Trophoblast cell (in vitro differentiated cells and primary cell): ENCODE measurements around the gene NKAIN4.

ENCODE experiments used
- DNase-seq, 2 donors: peaks; one replicate each; pipeline ENCODE4 v3.0.0-alpha.2; 2016
- H2AFZ ChIP-seq: 2 replicates; pipeline ENCODE4 v1.6.1; 2013; ENCODE audit warnings: low read length, moderate library complexity, mild to moderate bottlenecking; ENCODE audit not compliant: insufficient read depth, poor library complexity
- H2AK5ac ChIP-seq: 2 replicates; pipeline ENCODE4 v1.6.1; 2013; ENCODE audit warnings: mild to moderate bottlenecking, low read length
- H2BK120ac ChIP-seq: 2 replicates; pipeline ENCODE4 v1.6.1; 2013; ENCODE audit warnings: low read length, mild to moderate bottlenecking, moderate library complexity; ENCODE audit not compliant: insufficient read depth, poor library complexity
- H2BK12ac ChIP-seq: 2 replicates; pipeline ENCODE4 v1.6.1; 2013; ENCODE audit warnings: mild to moderate bottlenecking, low read length, moderate library complexity
- H2BK5ac ChIP-seq: 2 replicates; pipeline ENCODE4 v1.6.1; 2013; ENCODE audit warnings: low read length, low read depth, moderate library complexity, mild to moderate bottlenecking; ENCODE audit not compliant: poor library complexity
- H3K14ac ChIP-seq: 2 replicates; pipeline ENCODE4 v1.6.1; 2013; ENCODE audit warnings: mild to moderate bottlenecking, low read length
- H3K18ac ChIP-seq: 2 replicates; pipeline ENCODE4 v1.6.1; 2013; ENCODE audit warnings: mild to moderate bottlenecking, low read length
- H3K23ac ChIP-seq: 2 replicates; pipeline ENCODE4 v1.6.1; 2013; ENCODE audit warnings: low read length
- H3K27ac ChIP-seq: 2 replicates; pipeline ENCODE4 v1.5.1; 2013; ENCODE audit warnings: low read depth, mild to moderate bottlenecking, inconsistent platforms, low read length, moderate library complexity
- H3K27me3 ChIP-seq: 2 replicates; pipeline ENCODE4 v1.6.1; 2013; ENCODE audit warnings: inconsistent platforms, mild to moderate bottlenecking, low read length, moderate library complexity; ENCODE audit not compliant: insufficient read depth
- H3K36me3 ChIP-seq, 2 experiments: 1 replicate in 1 of 2; 2 replicates in 1 of 2; pipeline ENCODE4 v1.6.1; 2013; ENCODE audit warnings: low read length in 2 of 2, mild to moderate bottlenecking in 2 of 2, moderate library complexity in 1 of 2; ENCODE audit not compliant: insufficient read depth in 2 of 2, control insufficient read depth in 1 of 2
- H3K4ac ChIP-seq: 2 replicates; pipeline ENCODE4 v1.6.1; 2013; ENCODE audit warnings: low read depth, mild to moderate bottlenecking, low read length, moderate library complexity
- H3K4me1 ChIP-seq, 2 experiments: 1 replicate in 1 of 2; 2 replicates in 1 of 2; pipeline ENCODE4 v1.6.1; 2013; ENCODE audit warnings: low read length in 2 of 2, mild to moderate bottlenecking in 2 of 2, moderate library complexity in 1 of 2; ENCODE audit not compliant: insufficient read depth in 2 of 2, control insufficient read depth in 1 of 2
- H3K4me2 ChIP-seq: 2 replicates; pipeline ENCODE4 v1.6.1; 2013; ENCODE audit warnings: inconsistent platforms, mild to moderate bottlenecking, low read length, moderate library complexity
- H3K4me3 ChIP-seq: 2 replicates; pipeline ENCODE4 v1.5.1; 2013; ENCODE audit warnings: mild to moderate bottlenecking, low read depth, low read length, inconsistent platforms
- H3K79me1 ChIP-seq: one replicate; pipeline ENCODE4 v1.6.1; 2013; ENCODE audit warnings: low read length
- H3K79me2 ChIP-seq: 2 replicates; pipeline ENCODE4 v1.6.1; 2013; ENCODE audit warnings: low read length, mild to moderate bottlenecking; ENCODE audit not compliant: control insufficient read depth, insufficient read depth, poor library complexity
- H3K9ac ChIP-seq: 2 replicates; pipeline ENCODE4 v1.6.1; 2013; ENCODE audit warnings: mild to moderate bottlenecking, low read length
- H3K9me3 ChIP-seq: 2 replicates; pipeline ENCODE4 v1.6.1; 2013; ENCODE audit warnings: low read depth, mild to moderate bottlenecking, control low read depth, inconsistent platforms, low read length; ENCODE audit not compliant: insufficient read depth
- H4K12ac ChIP-seq: 2 replicates; pipeline ENCODE4 v1.6.1; 2013; ENCODE audit warnings: low read depth, mild to moderate bottlenecking, low read length, moderate library complexity
- H4K8ac ChIP-seq: 2 replicates; pipeline ENCODE4 v1.6.1; 2013; ENCODE audit warnings: low read depth, mild to moderate bottlenecking, low read length, moderate library complexity
- H4K91ac ChIP-seq: one replicate; pipeline ENCODE4 v1.6.1; 2013; ENCODE audit warnings: low read depth, mild to moderate bottlenecking, low read length, moderate library complexity
- WGBS: extraction: QIAGEN DNeasy Blood & Tissue Kit; methylation state at CpG from one replicate; pipeline ENCODE4 v1.1.7; 2013; ENCODE audit warnings: missing lambda C conversion rate; ENCODE audit not compliant: insufficient read length, insufficient coverage; ENCODE audit errors: extremely low coverage; 5-methylcytosine and 5-hydroxymethylcytosine counted together

Gene NKAIN4

DNA sequence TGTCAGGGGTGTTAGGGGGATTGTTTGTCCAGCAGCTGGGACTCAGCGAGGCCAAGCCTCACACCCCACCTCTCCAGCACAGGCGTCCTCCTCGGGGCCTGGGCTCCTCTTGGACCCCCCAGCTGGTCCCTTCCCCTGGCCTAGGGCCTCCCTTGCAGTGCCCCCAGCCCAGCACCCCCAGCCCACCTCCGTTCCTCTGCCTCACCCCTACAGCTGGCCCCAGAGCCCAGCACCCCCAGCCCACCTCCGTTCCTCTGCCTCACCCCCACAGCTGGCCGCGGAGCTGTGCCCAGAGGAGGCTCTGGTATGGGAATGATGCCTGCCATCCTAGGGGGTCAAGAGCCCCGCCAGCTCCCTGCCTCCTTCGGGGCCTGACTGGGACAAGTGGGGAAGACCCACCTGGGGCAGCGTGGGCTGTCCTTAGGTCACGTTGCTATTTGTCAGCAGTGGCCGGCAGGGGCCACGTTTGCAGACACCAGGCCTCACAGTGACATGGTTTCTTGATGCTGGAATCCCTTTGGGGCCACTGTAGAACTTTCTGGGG, 30.8 kb upstream of the NKAIN4 start:
- no peak overlapping the region for H3K9ac ChIP-seq
- no peak overlapping the region for H2BK5ac ChIP-seq
- H3K23ac ChIP-seq, result no peak overlapping the region
- no peak overlapping the region for H3K4me3 ChIP-seq
- no peak overlapping the region for H2AFZ ChIP-seq
- H3K18ac ChIP-seq, result no peak overlapping the region
- no peak overlapping the region for H3K27ac ChIP-seq
- no peak overlapping the region for H4K12ac ChIP-seq
- H3K36me3 ChIP-seq, result peaks cover 99% of the 10 kb centered on the region in 2 experiments
- no peak overlapping the region for H2BK120ac ChIP-seq
- no peak overlapping the region for H2AK5ac ChIP-seq
- H3K79me2 ChIP-seq, result no peaks in the 10 kb centered on the region
- no CpG with 5 or more reads among the region's 13 CpGs for WGBS
- H2BK12ac ChIP-seq, result no peak overlapping the region
- H4K8ac ChIP-seq, result no peak overlapping the region
- H3K4ac ChIP-seq, result no peak overlapping the region
- H3K4me2 ChIP-seq, result no peak overlapping the region
- H3K27me3 ChIP-seq, result no peaks in the 10 kb centered on the region
- H3K4me1 ChIP-seq, result no peaks in the 10 kb centered on the region
- no peak for DNase-seq
- no peaks in the 10 kb centered on the region for H3K79me1 ChIP-seq
- no peak overlapping the region for H4K91ac ChIP-seq
- peaks cover 2% of the 10 kb centered on the region for H3K9me3 ChIP-seq
- H3K14ac ChIP-seq, result no peak overlapping the region

DNA sequence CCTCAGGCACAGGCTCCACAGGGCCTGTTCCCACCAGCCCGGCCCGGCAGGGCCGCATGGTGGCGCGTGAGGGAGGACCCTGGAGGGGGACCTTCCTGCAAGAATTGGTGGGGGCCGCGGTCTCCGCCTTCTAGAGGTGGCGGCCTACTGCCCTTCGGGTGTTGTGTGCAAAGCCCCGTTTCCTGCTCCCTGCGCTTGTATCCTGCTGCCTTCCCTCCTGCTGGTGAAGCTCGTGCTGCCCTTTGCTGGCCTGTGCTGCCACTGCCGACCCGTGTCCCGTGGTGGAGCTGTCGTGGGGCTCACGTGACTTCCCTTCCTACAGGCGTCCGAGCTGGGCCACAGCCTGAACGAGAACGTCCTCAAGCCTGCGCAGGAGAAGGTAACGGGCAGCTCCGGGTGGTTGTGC, 30.3 kb upstream of the NKAIN4 start:
- no peak overlapping the region for H3K23ac ChIP-seq
- no peaks in the 10 kb centered on the region for H3K27me3 ChIP-seq
- no peak overlapping the region for H3K14ac ChIP-seq
- no peak overlapping the region for H4K91ac ChIP-seq
- H3K18ac ChIP-seq, result no peak overlapping the region
- no peak overlapping the region for H4K12ac ChIP-seq
- H3K9me3 ChIP-seq, result peaks cover 2% of the 10 kb centered on the region
- no peak for DNase-seq
- no peak overlapping the region for H2AK5ac ChIP-seq
- H4K8ac ChIP-seq, result no peak overlapping the region
- no peak overlapping the region for H3K27ac ChIP-seq
- no peak overlapping the region for H3K4me3 ChIP-seq
- H2BK120ac ChIP-seq, result no peak overlapping the region
- no peak overlapping the region for H2BK5ac ChIP-seq
- H3K36me3 ChIP-seq, result peaks cover 98% of the 10 kb centered on the region in 2 experiments
- no peak overlapping the region for H3K9ac ChIP-seq
- WGBS, result no CpG with 5 or more reads among the region's 25 CpGs
- H3K4me2 ChIP-seq, result no peak overlapping the region
- no peak overlapping the region for H2AFZ ChIP-seq
- no peak overlapping the region for H2BK12ac ChIP-seq
- H3K79me2 ChIP-seq, result no peaks in the 10 kb centered on the region
- no peaks in the 10 kb centered on the region for H3K79me1 ChIP-seq
- no peaks in the 10 kb centered on the region for H3K4me1 ChIP-seq
- H3K4ac ChIP-seq, result no peak overlapping the region

DNA sequence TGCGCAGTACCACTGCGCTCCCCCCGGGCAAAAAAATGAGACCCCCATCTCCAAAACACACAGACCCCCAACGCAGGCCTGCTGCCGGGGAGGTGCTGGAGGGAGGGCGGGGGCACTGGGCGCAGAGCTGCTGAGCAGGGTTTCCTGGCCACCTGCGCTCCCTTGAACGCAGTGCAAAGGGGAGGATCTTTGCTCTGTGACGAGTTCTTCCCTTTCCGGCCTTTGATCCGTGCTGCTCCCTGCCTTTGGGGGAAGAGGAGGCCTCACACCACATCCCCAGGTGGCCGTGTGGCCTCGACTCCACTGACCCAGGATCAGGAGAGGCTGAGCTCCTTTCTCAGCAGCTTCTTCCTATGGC, 29.8 kb upstream of the NKAIN4 start:
- H4K91ac ChIP-seq, result no peak overlapping the region
- no peak overlapping the region for H3K9ac ChIP-seq
- no peak overlapping the region for H3K4me3 ChIP-seq
- no peak overlapping the region for H3K4me2 ChIP-seq
- H3K79me1 ChIP-seq, result no peaks in the 10 kb centered on the region
- H3K27me3 ChIP-seq, result no peaks in the 10 kb centered on the region
- no peak overlapping the region for H4K12ac ChIP-seq
- no peaks in the 10 kb centered on the region for H3K4me1 ChIP-seq
- H2AK5ac ChIP-seq, result no peak overlapping the region
- H2BK12ac ChIP-seq, result no peak overlapping the region
- H3K27ac ChIP-seq, result no peak overlapping the region
- no peak overlapping the region for H2BK5ac ChIP-seq
- H2AFZ ChIP-seq, result no peak overlapping the region
- H3K9me3 ChIP-seq, result peaks cover 2% of the 10 kb centered on the region
- no peak overlapping the region for H3K4ac ChIP-seq
- DNase-seq, result no peak
- H3K79me2 ChIP-seq, result no peaks in the 10 kb centered on the region
- no peak overlapping the region for H2BK120ac ChIP-seq
- no CpG with 5 or more reads among the region's 14 CpGs for WGBS
- no peak overlapping the region for H4K8ac ChIP-seq
- H3K36me3 ChIP-seq, result peaks cover 98% of the 10 kb centered on the region in 2 experiments
- no peak overlapping the region for H3K23ac ChIP-seq
- H3K18ac ChIP-seq, result no peak overlapping the region
- no peak overlapping the region for H3K14ac ChIP-seq

DNA sequence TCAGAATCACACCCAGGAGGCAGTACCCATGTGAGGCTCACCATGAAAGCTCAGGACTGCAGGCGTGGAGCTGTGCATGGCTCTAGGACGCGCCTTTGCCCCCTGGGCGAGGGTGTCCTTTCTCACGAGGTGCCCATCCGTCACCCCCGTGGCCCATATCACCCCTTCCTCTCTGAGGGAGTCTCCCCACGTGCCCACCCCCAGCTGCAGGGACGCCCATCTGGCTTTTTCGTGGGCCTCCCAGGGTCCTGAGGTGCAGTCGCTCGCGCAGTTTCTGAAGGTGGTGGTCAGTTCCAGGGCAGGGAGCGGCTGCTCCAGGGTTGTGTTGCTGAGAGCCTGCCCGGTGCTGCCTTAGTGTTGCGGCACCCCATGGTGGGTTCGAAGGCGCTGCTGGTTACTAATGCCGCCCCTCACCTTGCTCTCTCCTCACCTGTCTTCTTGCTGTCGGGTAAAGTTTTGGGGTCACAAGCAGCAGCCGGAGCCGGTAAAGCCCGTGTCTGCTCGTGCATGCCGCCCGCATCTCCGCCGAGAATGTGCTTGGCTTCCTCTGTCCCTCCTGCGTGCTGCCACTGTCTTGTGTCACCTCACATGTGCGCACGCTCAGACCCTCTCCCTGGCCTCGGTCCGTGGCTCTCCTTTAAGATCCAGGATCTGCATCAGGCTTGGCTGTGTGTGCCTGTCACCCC, 29.3 kb upstream of the NKAIN4 start:
- H3K27me3 ChIP-seq, result no peaks in the 10 kb centered on the region
- no peak overlapping the region for H3K9ac ChIP-seq
- H3K27ac ChIP-seq, result no peak overlapping the region
- no peaks in the 10 kb centered on the region for H3K79me2 ChIP-seq
- H3K79me1 ChIP-seq, result no peaks in the 10 kb centered on the region
- H4K8ac ChIP-seq, result no peak overlapping the region
- H3K4me1 ChIP-seq, result no peaks in the 10 kb centered on the region
- no peak overlapping the region for H3K4me2 ChIP-seq
- H2BK120ac ChIP-seq, result no peak overlapping the region
- H2BK12ac ChIP-seq, result no peak overlapping the region
- no peak for DNase-seq
- H3K23ac ChIP-seq, result no peak overlapping the region
- H3K4ac ChIP-seq, result no peak overlapping the region
- H2AK5ac ChIP-seq, result no peak overlapping the region
- H3K36me3 ChIP-seq, result peaks cover 97 to 98% of the 10 kb centered on the region in 2 experiments
- no peak overlapping the region for H3K18ac ChIP-seq
- no peak overlapping the region for H2BK5ac ChIP-seq
- H3K9me3 ChIP-seq, result peaks cover 2% of the 10 kb centered on the region
- H3K14ac ChIP-seq, result no peak overlapping the region
- no peak overlapping the region for H3K4me3 ChIP-seq
- peak overlapping the region; percentile 45 for H4K12ac ChIP-seq
- no CpG with 5 or more reads among the region's 33 CpGs for WGBS
- H2AFZ ChIP-seq, result no peak overlapping the region
- H4K91ac ChIP-seq, result no peak overlapping the region
